Liver (tissue), 9 donors: ENCODE results near the gene CAPZA3. TPM values are rescaled to one million over a fixed set of nuclear protein-coding genes. Genes with fewer than 3 reads are reported as not detected.
"Not testable (repeated sequence)": the region's sequence is repeated elsewhere in the genome, so short reads cannot be mapped to it uniquely, and the experiment has no call there.

ENCODE experiments used
- DNase-seq: peaks from one replicate; pipeline ENCODE4 v3.0.0-alpha.2; 2017; ENCODE audit warnings: low spot score
- H3K27ac ChIP-seq, 2 donors: one replicate each; pipeline ENCODE4 v1.7.0; 2013; ENCODE audit warnings: inconsistent platforms in 2 of 2, low read length in 2 of 2, control low read depth in 1 of 2, low read depth in 1 of 2, mild to moderate bottlenecking in 1 of 2
- H3K27me3 ChIP-seq, 4 donors: one replicate each; pipeline versions ENCODE4 v1.6.1 to v1.7.0; 2013; ENCODE audit warnings: low read length in 3 of 4, inconsistent platforms in 1 of 4, mild to moderate bottlenecking in 1 of 4, moderate library complexity in 1 of 4; ENCODE audit not compliant: control insufficient read depth in 4 of 4, insufficient read depth in 4 of 4
- H3K36me3 ChIP-seq, 4 donors: one replicate each; pipeline versions ENCODE4 v1.6.1 to v1.7.0; 2013; ENCODE audit warnings: low read length in 3 of 4, mild to moderate bottlenecking in 3 of 4, low read depth in 1 of 4, moderate library complexity in 1 of 4; ENCODE audit not compliant: control insufficient read depth in 4 of 4, insufficient read depth in 3 of 4
- H3K4me1 ChIP-seq, 4 donors: one replicate each; pipeline versions ENCODE4 v1.6.1 to v1.7.0; 2013; ENCODE audit warnings: low read length in 3 of 4, mild to moderate bottlenecking in 3 of 4, moderate library complexity in 1 of 4; ENCODE audit not compliant: control insufficient read depth in 4 of 4, insufficient read depth in 4 of 4
- H3K4me3 ChIP-seq, 3 donors: one replicate each; pipeline versions ENCODE4 v1.6.1 to v1.7.0; 2013; ENCODE audit warnings: low read length in 3 of 3, control low read depth in 1 of 3, low read depth in 1 of 3, mild to moderate bottlenecking in 1 of 3
- H3K9ac ChIP-seq, 2 donors: one replicate each; pipeline ENCODE4 v1.7.0; 2013; ENCODE audit warnings: low read length in 2 of 2, mild to moderate bottlenecking in 2 of 2, moderate library complexity in 2 of 2, control low read depth in 1 of 2, low read depth in 1 of 2
- H3K9me3 ChIP-seq, 4 donors: one replicate each; pipeline versions ENCODE4 v1.6.1 to v1.7.0; 2013; ENCODE audit warnings: low read length in 3 of 4; ENCODE audit not compliant: control insufficient read depth in 4 of 4
- CTCF ChIP-seq: fragments of 150-350 bp; IDR thresholded peaks from 2 replicates; pipeline ENCODE4 v1.5.1; 2017; ENCODE audit warnings: improper control_type of control experiment, low read depth, low read length; ENCODE audit not compliant: missing input control
- EGR1 ChIP-seq, 2 donors: IDR thresholded peaks; 2 replicates each; pipeline ENCODE4 v1.6.1; 2016 to 2018; ENCODE audit warnings: antibody characterized with exemption in 2 of 2, low read depth in 2 of 2
- FOXA1 ChIP-seq: IDR thresholded peaks from 2 replicates; pipeline ENCODE4 v1.6.1; 2016; ENCODE audit warnings: antibody characterized with exemption
- FOXA2 ChIP-seq: IDR thresholded peaks from 2 replicates; pipeline ENCODE4 v1.6.1; 2016; ENCODE audit warnings: antibody characterized with exemption
- GABPA ChIP-seq, 2 donors: IDR thresholded peaks in 1 of 2; conservative IDR thresholded peaks in 1 of 2; 2 replicates each; pipeline ENCODE4 v1.6.1; 2016; ENCODE audit warnings: antibody characterized with exemption in 2 of 2, mild to moderate bottlenecking in 1 of 2, moderate library complexity in 1 of 2
- HNF4A ChIP-seq, 2 donors: conservative IDR thresholded peaks; 2 replicates each; pipeline ENCODE4 v1.6.1; 2016; ENCODE audit warnings: antibody characterized with exemption in 2 of 2, mild to moderate bottlenecking in 2 of 2
- HNF4G ChIP-seq: IDR thresholded peaks from 2 replicates; pipeline ENCODE4 v1.6.1; 2016; ENCODE audit warnings: antibody characterized with exemption
- JUND ChIP-seq, 2 donors: IDR thresholded peaks; 2 replicates each; pipeline ENCODE4 v1.6.1; 2016; ENCODE audit warnings: antibody characterized with exemption in 2 of 2
- NR2F2 ChIP-seq: IDR thresholded peaks from 2 replicates; pipeline ENCODE4 v1.6.1; 2016; ENCODE audit warnings: antibody characterized with exemption
- RAD21 ChIP-seq, 2 donors: IDR thresholded peaks; 2 replicates each; pipeline ENCODE4 v1.6.1; 2016; ENCODE audit warnings: antibody characterized with exemption in 2 of 2, mild to moderate bottlenecking in 2 of 2
- RXRA ChIP-seq, 2 donors: IDR thresholded peaks; 2 replicates each; pipeline ENCODE4 v1.6.1; 2017 to 2018; ENCODE audit warnings: antibody characterized with exemption in 2 of 2, mild to moderate bottlenecking in 1 of 2
- SP1 ChIP-seq: IDR thresholded peaks from 2 replicates; pipeline ENCODE4 v1.6.1; 2018; ENCODE audit warnings: antibody characterized with exemption, mild to moderate bottlenecking
- TAF1 ChIP-seq: conservative IDR thresholded peaks from 2 replicates; pipeline ENCODE4 v1.6.1; 2016; ENCODE audit warnings: antibody characterized with exemption, mild to moderate bottlenecking
- YY1 ChIP-seq: IDR thresholded peaks from 2 replicates; pipeline ENCODE4 v1.6.1; 2016; ENCODE audit warnings: antibody characterized with exemption, mild to moderate bottlenecking
- ZBTB33 ChIP-seq: IDR thresholded peaks from 2 replicates; pipeline ENCODE4 v1.6.1; 2016; ENCODE audit warnings: antibody characterized with exemption
- WGBS: extraction: QIAGEN DNeasy Blood & Tissue Kit; methylation state at CpG from one replicate; pipeline ENCODE4 v1.1.7; 2013; 5-methylcytosine and 5-hydroxymethylcytosine counted together
- polyA plus RNA-seq, 2 donors: library from polyadenylated mRNA; stranded (reverse) in 1 of 2; unstranded in 1 of 2; fragments of 200-250 nt in 1 of 2; fragments of >200 nt in 1 of 2; fragmentation: Nextera tagmentation in 1 of 2; extraction: Ambion mirVana in 1 of 2; gene quantifications; one replicate each; pipeline versions ENCODE4 v1.2.1 to v1.2.3, GENCODE V29; 2013 to 2015
- total RNA-seq, 2 donors: library from RNA; depleted of rRNA; stranded (reverse); fragments of >200 nt; gene quantifications; one replicate each; pipeline ENCODE4 v1.2.3, GENCODE V29; 2014
- TF ChIP-seq, protein P1 (sequence below): IDR thresholded peaks from 2 replicates; pipeline ENCODE4 v1.6.1; 2016; ENCODE audit warnings: antibody characterized with exemption
- TF ChIP-seq, protein P2 (sequence below): IDR thresholded peaks from 2 replicates; pipeline ENCODE4 v1.6.1; 2016; ENCODE audit warnings: antibody characterized with exemption
- TF ChIP-seq, protein P3 (sequence below): IDR thresholded peaks from 2 replicates; pipeline ENCODE4 v1.6.1; 2016; ENCODE audit warnings: antibody characterized with exemption, mild to moderate bottlenecking
- donor health status: healthy.
- donor health status: healthy.
- donor health status: healthy.
- donor health status: healthy.
- donor health status: healthy.

Gene CAPZA3
- total and polyA plus RNA-seq, 4 donors: 0.33 to 0.75 TPM; not detected in 2

DNA sequence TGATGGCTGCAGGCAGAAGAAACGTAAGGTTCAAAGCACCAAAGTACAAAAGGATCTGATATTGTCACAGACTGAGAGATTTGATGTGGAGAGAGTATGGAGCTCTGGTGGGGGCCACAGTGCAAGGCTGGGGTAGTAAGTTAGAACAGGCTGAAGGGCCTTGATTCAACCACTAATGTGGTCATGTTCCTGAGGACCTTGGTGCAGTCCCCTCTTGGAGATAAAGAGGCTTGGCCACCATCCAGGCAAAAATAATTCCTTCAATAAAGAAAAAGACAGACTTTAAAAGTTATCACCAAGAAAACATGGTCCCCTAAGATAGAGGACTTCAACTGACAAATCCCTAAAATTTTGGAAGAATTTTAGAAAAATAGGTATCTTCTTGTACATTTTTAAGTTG, 17.4 kb downstream of the CAPZA3 start:
- Histone ChIP-seq H3K36me3 (no peaks in the 10 kb centered on the region), H3K4me1 (peaks cover 2 to 28% (median 21%) of the 10 kb centered on the region in 4 donors), H3K4me3 (no peak overlapping the region), H3K27ac (no peak overlapping the region), H3K9me3 (no peaks in the 10 kb centered on the region), H3K27me3 (no peaks in the 10 kb centered on the region), H3K9ac (no peak overlapping the region)
- no peak for TF ChIP-seq ZBTB33
- no peak for TF ChIP-seq CTCF
- no peak for TF ChIP-seq SP1
- TF ChIP-seq HNF4G: no peak
- TF ChIP-seq JUND (IDR thresholded peaks at IDR 0.05): no peak
- no peak for TF ChIP-seq YY1
- TF ChIP-seq, protein P1, sequence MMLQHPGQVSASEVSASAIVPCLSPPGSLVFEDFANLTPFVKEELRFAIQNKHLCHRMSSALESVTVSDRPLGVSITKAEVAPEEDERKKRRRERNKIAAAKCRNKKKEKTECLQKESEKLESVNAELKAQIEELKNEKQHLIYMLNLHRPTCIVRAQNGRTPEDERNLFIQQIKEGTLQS: no peak
- TF ChIP-seq, protein P2, sequence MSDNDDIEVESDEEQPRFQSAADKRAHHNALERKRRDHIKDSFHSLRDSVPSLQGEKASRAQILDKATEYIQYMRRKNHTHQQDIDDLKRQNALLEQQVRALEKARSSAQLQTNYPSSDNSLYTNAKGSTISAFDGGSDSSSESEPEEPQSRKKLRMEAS: no peak
- no peak for TF ChIP-seq EGR1 (IDR thresholded peaks at IDR 0.05; ENCODE audit: low read depth in 2 of 2)
- TF ChIP-seq NR2F2: no peak
- TF ChIP-seq HNF4A (conservative IDR thresholded peaks at IDR 0.05): no peak
- TF ChIP-seq FOXA2: no peak
- TF ChIP-seq RXRA (IDR thresholded peaks at IDR 0.05): no peak
- TF ChIP-seq, protein P3, sequence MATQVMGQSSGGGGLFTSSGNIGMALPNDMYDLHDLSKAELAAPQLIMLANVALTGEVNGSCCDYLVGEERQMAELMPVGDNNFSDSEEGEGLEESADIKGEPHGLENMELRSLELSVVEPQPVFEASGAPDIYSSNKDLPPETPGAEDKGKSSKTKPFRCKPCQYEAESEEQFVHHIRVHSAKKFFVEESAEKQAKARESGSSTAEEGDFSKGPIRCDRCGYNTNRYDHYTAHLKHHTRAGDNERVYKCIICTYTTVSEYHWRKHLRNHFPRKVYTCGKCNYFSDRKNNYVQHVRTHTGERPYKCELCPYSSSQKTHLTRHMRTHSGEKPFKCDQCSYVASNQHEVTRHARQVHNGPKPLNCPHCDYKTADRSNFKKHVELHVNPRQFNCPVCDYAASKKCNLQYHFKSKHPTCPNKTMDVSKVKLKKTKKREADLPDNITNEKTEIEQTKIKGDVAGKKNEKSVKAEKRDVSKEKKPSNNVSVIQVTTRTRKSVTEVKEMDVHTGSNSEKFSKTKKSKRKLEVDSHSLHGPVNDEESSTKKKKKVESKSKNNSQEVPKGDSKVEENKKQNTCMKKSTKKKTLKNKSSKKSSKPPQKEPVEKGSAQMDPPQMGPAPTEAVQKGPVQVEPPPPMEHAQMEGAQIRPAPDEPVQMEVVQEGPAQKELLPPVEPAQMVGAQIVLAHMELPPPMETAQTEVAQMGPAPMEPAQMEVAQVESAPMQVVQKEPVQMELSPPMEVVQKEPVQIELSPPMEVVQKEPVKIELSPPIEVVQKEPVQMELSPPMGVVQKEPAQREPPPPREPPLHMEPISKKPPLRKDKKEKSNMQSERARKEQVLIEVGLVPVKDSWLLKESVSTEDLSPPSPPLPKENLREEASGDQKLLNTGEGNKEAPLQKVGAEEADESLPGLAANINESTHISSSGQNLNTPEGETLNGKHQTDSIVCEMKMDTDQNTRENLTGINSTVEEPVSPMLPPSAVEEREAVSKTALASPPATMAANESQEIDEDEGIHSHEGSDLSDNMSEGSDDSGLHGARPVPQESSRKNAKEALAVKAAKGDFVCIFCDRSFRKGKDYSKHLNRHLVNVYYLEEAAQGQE: no peak
- no peak for TF ChIP-seq FOXA1
- no peak for TF ChIP-seq RAD21 (IDR thresholded peaks at IDR 0.05)
- TF ChIP-seq GABPA (IDR thresholded peaks at IDR 0.05 in 1 of 2, conservative IDR thresholded peaks at IDR 0.05 in 1 of 2): no peak
- TF ChIP-seq TAF1: no peak
- 88% methylated on average over 1 of the region's 1 CpG for WGBS
- no peak for DNase-seq

DNA sequence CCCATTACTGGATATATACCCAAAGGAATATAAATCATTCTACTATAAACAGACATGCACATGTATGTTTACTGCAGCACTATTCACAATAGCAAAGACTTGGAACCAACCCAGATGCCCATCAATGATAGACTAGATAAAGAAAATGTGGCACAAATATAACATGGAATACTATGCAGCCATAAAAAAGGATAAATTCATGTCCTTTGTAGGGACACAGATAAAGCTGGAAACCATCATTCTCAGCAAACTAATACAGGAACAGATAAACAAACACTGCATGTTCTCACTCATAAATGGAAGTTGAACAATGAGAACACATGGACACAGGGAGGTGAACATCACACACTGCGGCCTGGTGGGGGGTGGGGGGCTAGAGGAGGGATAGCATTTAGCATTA, 28.6 kb downstream of the CAPZA3 start:
- H3K9me3 ChIP-seq, DNase-seq, H3K4me3 ChIP-seq, H3K27ac ChIP-seq, H3K9ac ChIP-seq, H3K27me3 ChIP-seq, H3K4me1 ChIP-seq, H3K36me3 ChIP-seq: not testable (repeated sequence)
- 87% methylated on average over 1 of the region's 1 CpG for WGBS
